HFFc6 (cell line): Measurements from ENCODE around the gene CALHM1. TPM values are rescaled to one million over a fixed set of nuclear protein-coding genes. Genes with fewer than 3 reads are reported as not detected.

ENCODE experiments used
- DNase-seq: peaks from one replicate; pipeline ENCODE4 v3.0.0-alpha.2; 2018
- H3K27ac Mint-ChIP-seq: 2 replicates; pipeline ENCODE4 v1.8.0; 2020; ENCODE audit warnings: mild to moderate bottlenecking, mixed read lengths
- H3K27me3 Mint-ChIP-seq: 2 replicates; pipeline ENCODE4 v1.8.0; 2021; ENCODE audit warnings: mild to moderate bottlenecking, moderate library complexity, mixed read lengths; ENCODE audit not compliant: insufficient read depth
- H3K36me3 Mint-ChIP-seq: 2 replicates; pipeline ENCODE4 v1.8.0; 2021; ENCODE audit warnings: low read depth, mixed read lengths
- H3K4me1 Mint-ChIP-seq: 2 replicates; pipeline ENCODE4 v1.8.0; 2020; ENCODE audit warnings: low read depth, mixed read lengths
- H3K4me3 Mint-ChIP-seq: 2 replicates; pipeline ENCODE4 v1.8.0; 2020; ENCODE audit warnings: mild to moderate bottlenecking, moderate library complexity, mixed read lengths
- H3K9me3 Mint-ChIP-seq: 2 replicates; pipeline ENCODE4 v1.8.0; 2020; ENCODE audit warnings: mild to moderate bottlenecking, mixed read lengths
- total RNA-seq, 6 experiments: library from RNA; stranded (reverse); fragmentation: NEBNext Ultra II Directional; extraction: Animal tissue kit (Norgen Biotek cat#: 25700); gene quantifications; 2 replicates in 1 of 6; 3 replicates in 5 of 6; pipeline ENCODE4 v1.2.3, GENCODE V29; 2021
- TF ChIP-seq, protein P1 (sequence below): fragments of 200-600 bp; sonication (generic); IDR thresholded peaks from 2 replicates; pipeline ENCODE4 v1.5.0; 2021; ENCODE audit warnings: antibody characterized with exemption, mild to moderate bottlenecking

Gene CALHM1
- total RNA-seq, 6 experiments from 2014 or later: not detected

GRCh38 chr10:103442031-103442461 is 16.7 kb downstream of the CALHM1 start:
- no peak overlapping the region for H3K4me3 Mint-ChIP-seq
- no peaks in the 10 kb centered on the region for H3K9me3 Mint-ChIP-seq
- H3K27ac Mint-ChIP-seq: no peak overlapping the region; the same call in 1 of the 2 replicates
- H3K4me1 Mint-ChIP-seq: peaks cover 44% of the 10 kb centered on the region
- TF ChIP-seq, protein P1, sequence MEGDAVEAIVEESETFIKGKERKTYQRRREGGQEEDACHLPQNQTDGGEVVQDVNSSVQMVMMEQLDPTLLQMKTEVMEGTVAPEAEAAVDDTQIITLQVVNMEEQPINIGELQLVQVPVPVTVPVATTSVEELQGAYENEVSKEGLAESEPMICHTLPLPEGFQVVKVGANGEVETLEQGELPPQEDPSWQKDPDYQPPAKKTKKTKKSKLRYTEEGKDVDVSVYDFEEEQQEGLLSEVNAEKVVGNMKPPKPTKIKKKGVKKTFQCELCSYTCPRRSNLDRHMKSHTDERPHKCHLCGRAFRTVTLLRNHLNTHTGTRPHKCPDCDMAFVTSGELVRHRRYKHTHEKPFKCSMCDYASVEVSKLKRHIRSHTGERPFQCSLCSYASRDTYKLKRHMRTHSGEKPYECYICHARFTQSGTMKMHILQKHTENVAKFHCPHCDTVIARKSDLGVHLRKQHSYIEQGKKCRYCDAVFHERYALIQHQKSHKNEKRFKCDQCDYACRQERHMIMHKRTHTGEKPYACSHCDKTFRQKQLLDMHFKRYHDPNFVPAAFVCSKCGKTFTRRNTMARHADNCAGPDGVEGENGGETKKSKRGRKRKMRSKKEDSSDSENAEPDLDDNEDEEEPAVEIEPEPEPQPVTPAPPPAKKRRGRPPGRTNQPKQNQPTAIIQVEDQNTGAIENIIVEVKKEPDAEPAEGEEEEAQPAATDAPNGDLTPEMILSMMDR: no peak
- H3K27me3 Mint-ChIP-seq: peaks cover 3% of the 10 kb centered on the region
- H3K36me3 Mint-ChIP-seq: peaks cover 53% of the 10 kb centered on the region
- no peak for DNase-seq

GRCh38 chr10:103441611-103442010 is 17.1 kb downstream of the CALHM1 start:
- Mint-ChIP-seq H3K27ac (0 out of 2 replicates have a peak overlapping the region, but pooled peaks have one; percentile 16), H3K4me1 (peaks cover 39% of the 10 kb centered on the region), H3K4me3 (no peak overlapping the region), H3K27me3 (peaks cover 2% of the 10 kb centered on the region), H3K9me3 (no peaks in the 10 kb centered on the region), H3K36me3 (peaks cover 53% of the 10 kb centered on the region)
- DNase-seq: no peak
- TF ChIP-seq, protein P1: no peak

GRCh38 chr10:103441206-103441605 is 17.5 kb downstream of the CALHM1 start:
- peaks cover 49% of the 10 kb centered on the region for H3K36me3 Mint-ChIP-seq
- H3K4me3 Mint-ChIP-seq: no peak overlapping the region
- H3K27me3 Mint-ChIP-seq: peaks cover 4% of the 10 kb centered on the region
- no peaks in the 10 kb centered on the region for H3K9me3 Mint-ChIP-seq
- peak; percentile 11 for DNase-seq
- peak overlapping the region; percentile 16; the same call in 1 of the 2 replicates for H3K27ac Mint-ChIP-seq
- TF ChIP-seq, protein P1: no peak
- H3K4me1 Mint-ChIP-seq: peaks cover 35% of the 10 kb centered on the region

DNA sequence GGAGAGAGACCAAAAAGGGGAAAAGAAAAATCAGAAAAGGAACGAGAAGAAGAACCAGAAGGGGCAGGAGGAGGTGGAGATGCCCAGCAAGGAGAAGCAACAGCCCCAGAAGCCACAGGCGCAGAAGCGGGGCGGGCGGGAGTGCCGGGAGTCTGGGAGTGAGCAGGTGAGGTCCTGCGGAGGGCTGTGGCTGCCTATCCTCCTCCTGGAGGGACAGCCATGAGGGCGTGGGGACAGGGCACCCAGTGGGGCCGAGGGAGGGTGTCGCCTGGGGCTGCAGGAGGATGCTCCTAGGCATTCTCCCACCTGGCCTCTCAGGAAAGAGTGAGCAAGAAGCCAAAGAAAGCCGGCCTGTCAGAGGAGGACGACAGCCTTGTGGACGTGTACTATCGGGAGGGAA is 18.3 kb downstream of the CALHM1 start:
- DNase-seq: no peak
- peaks cover 6% of the 10 kb centered on the region for H3K27me3 Mint-ChIP-seq
- peaks cover 45% of the 10 kb centered on the region for H3K36me3 Mint-ChIP-seq
- no peak overlapping the region for H3K4me3 Mint-ChIP-seq
- H3K4me1 Mint-ChIP-seq: peaks cover 27% of the 10 kb centered on the region
- no peaks in the 10 kb centered on the region for H3K9me3 Mint-ChIP-seq
- TF ChIP-seq, protein P1: no peak
- peak overlapping the region; percentile 58 for H3K27ac Mint-ChIP-seq

DNA sequence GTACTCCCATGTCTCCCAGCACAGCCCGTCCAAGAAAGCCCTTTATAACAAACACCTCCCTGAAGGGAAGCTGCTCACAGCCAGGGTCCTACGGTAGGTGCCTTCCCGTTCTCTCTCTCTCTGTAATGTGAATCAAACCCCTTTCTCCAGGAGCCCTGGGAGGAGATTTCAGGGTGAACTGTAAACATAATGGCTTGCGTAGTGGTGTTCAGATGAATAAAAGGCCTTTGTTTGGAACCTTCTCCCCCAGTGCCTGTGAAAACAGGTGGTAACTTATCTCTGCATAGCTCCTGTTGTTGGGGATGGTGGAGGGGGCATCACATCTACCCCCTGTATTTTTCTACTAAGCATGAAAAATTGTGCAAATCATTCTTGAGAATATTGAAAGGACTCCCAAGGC is 18.9 kb downstream of the CALHM1 start:
- peaks cover 21% of the 10 kb centered on the region for H3K4me1 Mint-ChIP-seq
- peak overlapping the region; percentile 58; the same call in 1 of the 2 replicates for H3K27ac Mint-ChIP-seq

More for the DNA sequence above, 18.9 kb downstream of the CALHM1 start:
- no peak for DNase-seq
- Mint-ChIP-seq H3K9me3 (no peaks in the 10 kb centered on the region), H3K36me3 (peaks cover 40% of the 10 kb centered on the region), H3K4me3 (no peak overlapping the region), H3K27me3 (peaks cover 6% of the 10 kb centered on the region)
- TF ChIP-seq, protein P1: no peak
